ENCODE data around the gene IL3. TPM values are rescaled to one million over a fixed set of nuclear protein-coding genes. Genes with fewer than 3 reads are reported as not detected.

IL3 gene
- total RNA-seq, 2 donors from 2014 or later: 6.2 to 8.9 TPM

DNA sequence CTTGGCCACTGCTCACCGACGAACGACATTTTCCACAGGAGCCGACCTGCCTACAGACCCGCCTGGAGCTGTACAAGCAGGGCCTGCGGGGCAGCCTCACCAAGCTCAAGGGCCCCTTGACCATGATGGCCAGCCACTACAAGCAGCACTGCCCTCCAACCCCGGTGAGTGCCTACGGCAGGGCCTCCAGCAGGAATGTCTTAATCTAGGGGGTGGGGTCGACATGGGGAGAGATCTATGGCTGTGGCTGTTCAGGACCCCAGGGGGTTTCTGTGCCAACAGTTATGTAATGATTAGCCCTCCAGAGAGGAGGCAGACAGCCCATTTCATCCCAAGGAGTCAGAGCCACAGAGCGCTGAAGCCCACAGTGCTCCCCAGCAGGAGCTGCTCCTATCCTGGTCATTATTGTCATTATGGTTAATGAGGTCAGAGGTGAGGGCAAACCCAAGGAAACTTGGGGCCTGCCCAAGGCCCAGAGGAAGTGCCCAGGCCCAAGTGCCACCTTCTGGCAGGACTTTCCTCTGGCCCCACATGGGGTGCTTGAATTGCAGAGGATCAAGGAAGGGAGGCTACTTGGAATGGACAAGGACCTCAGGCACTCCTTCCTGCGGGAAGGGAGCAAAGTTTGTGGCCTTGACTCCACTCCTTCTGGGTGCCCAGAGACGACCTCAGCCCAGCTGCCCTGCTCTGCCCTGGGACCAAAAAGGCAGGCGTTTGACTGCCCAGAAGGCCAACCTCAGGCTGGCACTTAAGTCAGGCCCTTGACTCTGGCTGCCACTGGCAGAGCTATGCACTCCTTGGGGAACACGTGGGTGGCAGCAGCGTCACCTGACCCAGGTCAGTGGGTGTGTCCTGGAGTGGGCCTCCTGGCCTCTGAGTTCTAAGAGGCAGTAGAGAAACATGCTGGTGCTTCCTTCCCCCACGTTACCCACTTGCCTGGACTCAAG is 14.6 kb downstream of the IL3 start:
- DNase-seq (peak; percentile 51 to 53), ATAC-seq (replicated peaks in 1 of 2) (peak; percentile 38 to 62)
- Mint-ChIP-seq H3K27me3 (ENCODE audit: low read depth) (no peaks in the 10 kb centered on the region), H3K9me3 (no peaks in the 10 kb centered on the region), H3K4me1 (ENCODE audit: low read depth) (peaks cover 97% of the 10 kb centered on the region), H3K4me3 (peak overlapping the region; percentile 71 to 75), H3K36me3 (ENCODE audit: insufficient read depth in 2 of 2) (no peaks in the 10 kb centered on the region), H3K27ac (peak overlapping the region; percentile 58)

GRCh38 chr5:132075719-132076077 is 15.2 kb downstream of the IL3 start:
- Mint-ChIP-seq H3K9me3 (no peaks in the 10 kb centered on the region), H3K4me3 (peak overlapping the region; percentile 71 to 75), H3K4me1 (ENCODE audit: low read depth) (peaks cover 94% of the 10 kb centered on the region), H3K27me3 (ENCODE audit: low read depth) (no peaks in the 10 kb centered on the region), H3K27ac (peak overlapping the region; percentile 58), H3K36me3 (ENCODE audit: insufficient read depth in 2 of 2) (no peaks in the 10 kb centered on the region)
- ATAC-seq (replicated peaks in 1 of 2) (no peak), DNase-seq (no peak)

DNA sequence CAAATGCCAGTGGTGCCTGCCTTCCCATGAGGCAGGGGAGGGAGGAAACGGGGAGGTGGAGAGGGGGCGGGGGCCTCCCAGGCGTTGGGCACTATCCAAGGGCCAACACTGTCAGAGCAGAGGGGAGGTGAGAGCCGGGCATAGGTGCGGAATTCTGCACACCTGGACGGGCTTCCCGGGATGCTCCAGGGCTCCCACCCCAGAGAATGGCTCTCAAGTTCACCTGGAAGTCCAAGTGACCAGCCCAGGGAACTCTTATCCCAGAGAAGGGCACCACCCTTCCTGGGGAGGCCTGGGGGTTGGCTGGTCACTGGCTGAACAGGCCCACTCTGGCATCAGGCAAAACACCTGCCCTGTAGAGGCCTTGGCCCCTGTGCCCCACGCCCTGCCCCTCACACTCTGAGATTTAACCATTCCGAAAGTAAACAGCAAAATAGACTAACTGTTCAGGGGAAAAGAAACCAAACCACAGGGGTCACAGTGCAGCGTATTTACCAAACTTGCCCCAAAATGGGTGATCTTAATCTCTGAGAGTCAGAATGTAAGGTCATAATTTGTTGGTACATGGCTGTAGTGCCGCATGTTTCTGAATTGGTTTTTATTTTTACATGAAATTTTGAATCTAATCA is 15.9 kb downstream of the IL3 start:
- Mint-ChIP-seq H3K27ac (peak overlapping the region; percentile 34), H3K4me3 (peak overlapping the region in 1 of 2 donors; percentile 40), H3K9me3 (no peaks in the 10 kb centered on the region), H3K36me3 (ENCODE audit: insufficient read depth in 2 of 2) (no peaks in the 10 kb centered on the region), H3K27me3 (ENCODE audit: low read depth) (no peaks in the 10 kb centered on the region), H3K4me1 (ENCODE audit: low read depth) (peaks cover 93% of the 10 kb centered on the region)
- no peak for DNase-seq
- peak; percentile 18 to 21 for ATAC-seq (replicated peaks in 1 of 2)

- ATAC-seq (replicated peaks in 1 of 2): no peak
- Mint-ChIP-seq H3K4me1 (ENCODE audit: low read depth) (peaks cover 94% of the 10 kb centered on the region), H3K4me3 (peak overlapping the region in 1 of 2 donors; percentile 40), H3K9me3 (no peaks in the 10 kb centered on the region), H3K36me3 (ENCODE audit: insufficient read depth in 2 of 2) (no peaks in the 10 kb centered on the region), H3K27me3 (ENCODE audit: low read depth) (no peaks in the 10 kb centered on the region), H3K27ac (no peak overlapping the region)
- DNase-seq: no peak
These were observed 16.5 kb downstream of the IL3 start for GRCh38 chr5:132076983-132077382.

DNA sequence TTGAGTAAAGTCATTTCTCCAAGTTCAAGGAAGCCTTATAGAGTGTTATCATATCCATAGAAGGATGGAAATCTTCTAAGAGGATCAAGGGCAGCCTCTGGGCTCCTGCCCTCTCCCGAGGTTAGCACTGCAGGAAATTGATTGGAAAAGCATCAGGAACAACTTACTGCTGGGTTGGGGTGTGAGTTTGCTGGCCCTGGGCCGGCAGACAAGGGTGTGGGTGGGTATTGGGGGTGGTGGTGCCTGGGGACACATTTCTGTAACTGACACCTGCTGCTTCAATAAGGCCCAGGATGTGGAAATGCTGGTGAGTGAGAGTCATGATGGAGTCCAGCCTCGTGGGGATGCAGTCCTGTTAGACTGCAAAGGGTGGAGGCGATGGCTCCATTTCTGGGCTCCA is 18.6 kb downstream of the IL3 start:
- DNase-seq: no peak
- Mint-ChIP-seq H3K27me3 (ENCODE audit: low read depth) (no peaks in the 10 kb centered on the region), H3K27ac (no peak overlapping the region), H3K36me3 (ENCODE audit: insufficient read depth in 2 of 2) (no peaks in the 10 kb centered on the region), H3K4me1 (ENCODE audit: low read depth) (peaks cover 95% of the 10 kb centered on the region), H3K9me3 (no peaks in the 10 kb centered on the region), H3K4me3 (no peak overlapping the region)
- ATAC-seq (replicated peaks in 1 of 2): no peak

GRCh38 chr5:132079619-132080018 is 19.2 kb downstream of the IL3 start:
- H3K9me3 Mint-ChIP-seq: no peaks in the 10 kb centered on the region
- no peaks in the 10 kb centered on the region for H3K27me3 Mint-ChIP-seq (ENCODE audit: low read depth)
- no peaks in the 10 kb centered on the region for H3K36me3 Mint-ChIP-seq (ENCODE audit: insufficient read depth in 2 of 2)
- H3K27ac Mint-ChIP-seq: no peak overlapping the region
- no peak for ATAC-seq (replicated peaks in 1 of 2)
- no peak for DNase-seq
- peaks cover 96% of the 10 kb centered on the region for H3K4me1 Mint-ChIP-seq (ENCODE audit: low read depth)
- H3K4me3 Mint-ChIP-seq: no peak overlapping the region

DNA sequence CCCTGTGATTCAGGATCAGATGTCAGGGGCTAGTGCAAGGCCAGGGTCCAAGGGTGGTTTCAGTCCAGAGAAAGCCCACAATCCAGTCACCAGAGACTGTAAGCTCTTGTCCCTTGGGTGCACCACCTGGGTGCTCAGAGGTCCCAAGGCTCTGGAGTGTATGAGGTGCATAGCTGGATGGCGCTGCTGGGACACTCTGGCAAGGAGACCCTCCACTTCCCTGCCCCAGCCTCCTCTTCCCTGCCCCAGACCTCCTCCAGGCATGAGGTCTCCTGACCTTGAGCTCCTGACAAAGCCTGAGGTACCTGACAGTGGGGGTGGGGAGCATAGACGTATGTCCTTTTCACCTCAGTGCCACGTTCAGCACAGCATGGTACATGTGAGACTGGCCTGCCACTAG is 20.1 kb downstream of the IL3 start:
- DNase-seq: no peak
- ATAC-seq (replicated peaks in 1 of 2): no peak
- Mint-ChIP-seq H3K36me3 (ENCODE audit: insufficient read depth in 2 of 2) (no peaks in the 10 kb centered on the region), H3K9me3 (no peaks in the 10 kb centered on the region), H3K4me1 (ENCODE audit: low read depth) (peaks cover 96% of the 10 kb centered on the region), H3K27ac (no peak overlapping the region), H3K4me3 (no peak overlapping the region), H3K27me3 (ENCODE audit: low read depth) (peaks cover 8% of the 10 kb centered on the region)

DNA sequence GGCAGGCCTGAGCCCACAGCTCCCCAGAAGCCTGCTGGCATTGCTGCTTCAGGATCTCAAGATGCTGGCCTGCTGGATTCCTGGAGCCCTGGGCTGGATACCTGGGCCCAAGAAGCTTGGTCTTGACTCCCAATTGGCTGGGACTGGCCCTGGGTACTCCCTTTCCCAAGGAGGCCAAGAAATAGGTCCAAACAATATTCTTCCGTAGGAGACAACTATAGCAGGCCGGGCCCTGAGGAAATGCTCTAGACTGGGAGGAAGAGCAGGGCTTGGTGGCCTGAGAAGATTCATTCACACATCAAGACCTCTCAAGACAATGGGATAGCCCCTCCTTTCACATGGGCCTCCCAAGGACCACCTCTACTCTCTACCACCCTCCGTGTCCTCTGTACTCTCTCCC is 21.0 kb downstream of the IL3 start:
- Mint-ChIP-seq H3K36me3 (ENCODE audit: insufficient read depth in 2 of 2) (no peaks in the 10 kb centered on the region), H3K9me3 (no peaks in the 10 kb centered on the region), H3K27ac (peak overlapping the region; percentile 3), H3K4me3 (no peak overlapping the region), H3K27me3 (ENCODE audit: low read depth) (peaks cover 11% of the 10 kb centered on the region), H3K4me1 (ENCODE audit: low read depth) (peaks cover 96% of the 10 kb centered on the region)
- no peak for DNase-seq
- ATAC-seq (replicated peaks in 1 of 2): no peak

GRCh38 chr5:132082329-132083023 is 22.0 kb downstream of the IL3 start:
- peak overlapping the region; percentile 41 to 59 for H3K4me3 Mint-ChIP-seq
- H3K9me3 Mint-ChIP-seq: no peaks in the 10 kb centered on the region
- H3K4me1 Mint-ChIP-seq (ENCODE audit: low read depth): peaks cover 94% of the 10 kb centered on the region
- peak in 1 of 2 donors; percentile 10 for ATAC-seq (replicated peaks in 1 of 2)
- H3K36me3 Mint-ChIP-seq (ENCODE audit: insufficient read depth in 2 of 2): no peaks in the 10 kb centered on the region
- H3K27me3 Mint-ChIP-seq (ENCODE audit: low read depth): peaks cover 11% of the 10 kb centered on the region
- peak overlapping the region; percentile 6 for H3K27ac Mint-ChIP-seq
- no peak for DNase-seq

- Mint-ChIP-seq H3K9me3 (no peaks in the 10 kb centered on the region), H3K27ac (peak overlapping the region; percentile 6), H3K36me3 (ENCODE audit: insufficient read depth in 2 of 2) (no peaks in the 10 kb centered on the region), H3K4me1 (ENCODE audit: low read depth) (peaks cover 87% of the 10 kb centered on the region), H3K4me3 (peak overlapping the region; percentile 41 to 59), H3K27me3 (ENCODE audit: low read depth) (peaks cover 11% of the 10 kb centered on the region)
- peak; percentile 46 to 55 for DNase-seq
- peak; percentile 75 to 79 for ATAC-seq (replicated peaks in 1 of 2)
These were observed 22.7 kb downstream of the IL3 start for GRCh38 chr5:132083071-132083678.

- DNase-seq (no peak), ATAC-seq (replicated peaks in 1 of 2) (no peak)
- Mint-ChIP-seq H3K36me3 (ENCODE audit: insufficient read depth in 2 of 2) (no peaks in the 10 kb centered on the region), H3K27me3 (ENCODE audit: low read depth) (peaks cover 11% of the 10 kb centered on the region), H3K9me3 (no peaks in the 10 kb centered on the region), H3K27ac (no peak overlapping the region), H3K4me3 (no peak overlapping the region), H3K4me1 (ENCODE audit: low read depth) (peaks cover 86% of the 10 kb centered on the region)
These were observed 25.2 kb downstream of the IL3 start for GRCh38 chr5:132085686-132086085.

GRCh38 chr5:132086277-132086794 is 25.9 kb downstream of the IL3 start:
- DNase-seq: peak in 1 of 2 donors; percentile 1
- Mint-ChIP-seq H3K27me3 (ENCODE audit: low read depth) (peaks cover 11% of the 10 kb centered on the region), H3K36me3 (ENCODE audit: insufficient read depth in 2 of 2) (no peaks in the 10 kb centered on the region), H3K4me3 (no peak overlapping the region), H3K27ac (no peak overlapping the region), H3K9me3 (no peaks in the 10 kb centered on the region), H3K4me1 (ENCODE audit: low read depth) (peaks cover 86% of the 10 kb centered on the region)
- no peak for ATAC-seq (replicated peaks in 1 of 2)

All from activated T-cell treated with anti-CD3 and anti-CD28 coated beads, Interleukin-2, amount 50 U/mL, for 72 hours (primary cell).